ENCODE measurements around the gene ROBO1.

The ROBO1 gene

GRCh38 chr3:78834910-78835309, 932.9 kb downstream of the ROBO1 start:
- no peak for DNase-seq (ENCODE audit: low read depth)

GRCh38 chr3:78832785-78833204, 935.0 kb downstream of the ROBO1 start:
- no peak for DNase-seq (ENCODE audit: low read depth)

DNA sequence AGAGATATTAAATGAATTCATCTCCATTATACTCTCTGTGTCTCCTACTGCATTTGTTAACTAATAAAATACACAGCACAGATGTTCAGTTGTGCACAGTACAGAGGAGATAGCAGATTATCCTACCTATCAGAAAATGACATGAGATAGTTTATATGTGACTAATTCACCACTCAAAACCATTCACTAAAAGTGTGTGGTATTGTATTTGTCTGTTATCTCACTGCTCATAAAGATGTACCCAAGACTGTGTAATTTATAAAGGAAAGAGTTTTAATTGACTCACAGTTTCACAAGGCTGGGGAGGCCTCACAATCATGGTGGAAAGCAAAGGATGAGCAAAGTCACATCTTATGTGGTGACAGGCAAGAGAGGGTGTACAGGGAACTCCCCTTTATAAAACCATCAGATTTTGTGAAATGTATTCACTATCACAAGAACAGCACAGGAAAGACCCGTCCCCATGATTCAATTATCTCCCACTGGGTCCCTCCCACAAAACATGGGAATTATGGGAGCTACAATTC, 936.3 kb downstream of the ROBO1 start:
- DNase-seq (ENCODE audit: low read depth), result no peak

DNA sequence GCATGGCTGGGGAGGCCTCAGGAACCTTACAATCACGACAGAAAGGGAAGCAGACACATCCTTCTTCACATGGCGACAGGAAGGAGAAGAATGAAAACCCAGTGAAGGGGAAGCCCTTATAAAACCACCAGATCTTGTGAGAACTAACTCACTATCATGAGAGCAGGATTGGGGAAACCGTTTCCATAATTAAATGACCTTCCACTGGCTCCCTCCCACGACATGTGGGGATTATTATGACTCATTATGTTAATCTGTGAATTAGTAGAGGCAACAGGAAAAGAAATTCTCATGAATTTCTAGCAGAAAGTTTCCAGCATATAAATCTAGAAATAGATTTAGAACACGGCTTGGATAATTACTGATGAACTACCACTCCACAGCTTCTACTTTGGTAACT, 937.3 kb downstream of the ROBO1 start:
- DNase-seq (ENCODE audit: low read depth), result no peak

- no peak for DNase-seq (ENCODE audit: low read depth)
These were observed 940.2 kb downstream of the ROBO1 start for GRCh38 chr3:78827618-78828017.

DNA sequence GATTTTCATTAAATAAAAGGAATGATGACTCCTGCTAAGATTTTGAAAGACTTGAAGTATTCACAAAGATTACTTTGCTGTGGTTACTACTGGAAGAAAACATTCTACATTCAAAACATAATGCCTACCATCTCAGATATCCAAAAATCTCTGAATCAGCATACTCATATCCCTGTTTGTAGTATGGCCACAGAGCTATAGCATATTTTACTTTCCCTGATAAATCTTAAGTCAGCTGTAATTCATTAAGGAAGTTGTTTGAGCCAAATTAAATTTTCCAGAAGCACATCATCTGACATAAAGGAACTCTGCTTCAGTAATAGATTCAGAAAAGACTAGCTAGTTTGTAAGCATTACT, 942.0 kb downstream of the ROBO1 start:
- DNase-seq (ENCODE audit: low read depth), result no peak

- DNase-seq (ENCODE audit: low read depth), result no peak
These were observed 942.5 kb downstream of the ROBO1 start for GRCh38 chr3:78825118-78825857.

DNA sequence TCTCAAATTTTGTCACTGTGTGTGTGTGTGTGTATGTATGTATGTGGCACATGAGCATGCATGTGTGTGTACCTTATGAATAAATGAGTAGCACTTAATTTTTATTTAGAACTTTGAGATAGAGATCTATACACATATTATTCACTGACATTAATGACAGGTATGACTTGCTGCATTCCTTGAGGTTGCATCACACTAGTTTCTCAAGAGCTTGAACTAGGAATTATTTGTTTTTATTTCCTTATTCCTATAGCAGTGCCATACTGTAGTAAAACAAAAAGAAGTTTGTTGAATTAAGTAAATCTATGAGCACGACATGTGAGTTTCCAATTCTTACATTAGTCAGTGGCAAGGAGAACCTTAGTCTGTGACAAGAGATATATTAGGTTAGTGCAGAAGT, 943.9 kb downstream of the ROBO1 start:
- DNase-seq (ENCODE audit: low read depth), result no peak

- DNase-seq (ENCODE audit: low read depth), result no peak
These were observed 944.4 kb downstream of the ROBO1 start for GRCh38 chr3:78823434-78823833.

DNA sequence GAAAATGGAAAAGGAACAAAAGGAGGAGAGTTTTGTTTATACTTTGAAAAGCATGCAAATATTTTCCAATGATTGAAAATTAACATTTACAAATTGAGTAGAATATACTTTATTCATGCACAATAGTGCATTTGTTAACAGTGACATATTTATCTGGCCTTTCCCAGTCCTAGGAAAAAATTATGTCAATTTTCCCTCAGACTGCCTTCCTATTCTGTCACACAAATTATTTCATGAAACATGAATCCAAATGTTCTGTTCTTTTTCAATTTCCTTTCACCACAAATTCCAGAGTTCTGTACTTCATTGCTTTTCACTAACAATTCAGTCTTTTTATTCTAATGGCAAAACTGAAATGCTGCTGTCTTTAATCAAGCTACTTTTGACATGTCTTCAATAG, 945.1 kb downstream of the ROBO1 start:
- DNase-seq (ENCODE audit: low read depth), result no peak

- DNase-seq (ENCODE audit: low read depth), result no peak
These were observed 947.3 kb downstream of the ROBO1 start for GRCh38 chr3:78820542-78820941.

DNA sequence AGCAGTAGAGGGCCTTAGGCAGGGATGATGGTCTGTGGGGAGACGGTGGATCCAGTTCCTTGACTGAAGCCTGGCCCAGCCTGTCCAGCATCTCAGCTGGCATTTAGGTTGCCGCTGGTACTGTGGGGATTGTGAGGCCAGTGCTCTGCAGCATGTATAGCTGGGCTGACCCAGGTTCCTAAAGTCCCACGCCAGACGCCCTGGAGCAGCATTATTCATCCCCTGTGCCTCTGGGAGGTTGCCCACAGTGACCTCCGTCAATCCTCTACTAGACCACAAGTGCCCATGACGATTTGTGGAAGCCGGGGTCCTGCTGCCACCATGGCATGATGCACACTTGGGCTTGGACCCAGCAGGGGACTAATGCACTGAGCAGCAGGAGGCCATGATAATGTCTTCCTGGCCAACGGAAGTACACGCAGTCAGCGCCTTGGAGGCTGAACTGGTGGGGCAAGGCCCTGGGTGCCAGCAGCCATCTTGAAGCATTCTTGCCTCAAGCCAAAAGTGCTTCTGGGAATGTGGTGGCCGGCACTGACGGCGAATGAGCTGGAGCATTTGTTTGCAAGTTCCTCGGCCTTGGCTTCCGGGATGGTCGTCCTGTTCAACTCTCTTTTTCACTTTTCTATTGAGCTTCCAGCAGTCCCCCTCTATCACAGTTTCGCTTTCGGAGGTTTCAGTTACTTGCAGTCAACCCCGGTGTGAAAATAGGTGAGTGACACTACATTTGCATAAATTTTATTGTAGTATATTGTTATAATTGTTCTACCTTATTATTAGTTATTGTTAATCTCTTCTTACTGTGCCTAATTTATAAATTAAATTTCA, 949.4 kb downstream of the ROBO1 start:
- DNase-seq (ENCODE audit: low read depth), result no peak

DNA sequence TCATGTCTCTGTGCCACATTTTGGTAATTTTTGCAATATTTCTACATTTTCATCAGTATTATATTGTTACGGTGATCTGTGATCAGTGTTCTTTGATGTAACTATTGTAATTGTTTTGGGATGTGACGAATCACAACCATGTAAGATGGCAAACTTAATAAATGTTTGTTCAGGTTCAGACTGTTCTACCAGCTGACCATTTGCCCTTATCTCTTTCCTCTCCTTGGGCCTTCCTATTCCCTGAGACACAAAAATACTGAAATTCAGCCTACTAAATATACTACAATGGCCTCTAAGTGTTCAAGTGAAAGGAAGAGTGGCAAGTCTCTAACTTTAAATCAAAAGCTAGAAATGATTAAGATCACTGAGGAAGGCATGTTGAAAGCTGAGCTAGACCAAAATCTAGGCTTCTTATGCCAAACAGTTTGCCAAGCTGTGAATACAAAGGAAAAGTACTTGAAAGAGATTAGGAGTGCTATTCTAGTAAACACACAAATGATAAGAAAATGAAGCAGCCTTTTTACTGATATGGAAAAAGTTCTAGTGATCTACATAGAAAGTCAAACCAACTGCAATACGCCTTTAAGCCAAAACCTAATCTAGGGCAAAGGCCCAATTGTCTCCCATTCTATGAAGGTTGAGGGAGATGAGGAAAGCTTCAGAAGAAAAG, 952.8 kb downstream of the ROBO1 start:
- no peak for DNase-seq (ENCODE audit: low read depth)

- no peak for DNase-seq (ENCODE audit: low read depth)
These were observed 955.6 kb downstream of the ROBO1 start for GRCh38 chr3:78812166-78812565.

DNA sequence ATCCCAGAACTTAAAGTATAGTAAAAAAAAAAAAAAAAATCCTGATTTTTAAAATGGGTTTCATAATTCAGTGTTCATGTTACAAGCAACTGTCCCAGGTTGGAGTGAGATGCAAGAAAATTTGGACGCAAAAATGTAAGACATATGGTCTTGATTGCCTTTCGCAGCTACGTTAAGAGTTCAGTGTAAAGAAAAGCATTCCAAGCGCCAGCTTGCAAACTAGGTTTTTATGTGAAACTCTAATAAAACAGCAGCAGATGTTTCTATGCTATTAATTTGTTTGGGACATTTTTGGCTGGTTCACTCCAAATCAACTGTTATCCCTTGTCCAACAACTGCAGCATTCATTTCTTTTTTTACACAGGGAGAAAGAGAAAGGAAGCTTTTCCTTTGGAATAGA, 957.8 kb downstream of the ROBO1 start:
- no peak for DNase-seq (ENCODE audit: low read depth)

- no peak for DNase-seq (ENCODE audit: low read depth)
These were observed 963.4 kb downstream of the ROBO1 start for GRCh38 chr3:78804251-78805037.

DNA sequence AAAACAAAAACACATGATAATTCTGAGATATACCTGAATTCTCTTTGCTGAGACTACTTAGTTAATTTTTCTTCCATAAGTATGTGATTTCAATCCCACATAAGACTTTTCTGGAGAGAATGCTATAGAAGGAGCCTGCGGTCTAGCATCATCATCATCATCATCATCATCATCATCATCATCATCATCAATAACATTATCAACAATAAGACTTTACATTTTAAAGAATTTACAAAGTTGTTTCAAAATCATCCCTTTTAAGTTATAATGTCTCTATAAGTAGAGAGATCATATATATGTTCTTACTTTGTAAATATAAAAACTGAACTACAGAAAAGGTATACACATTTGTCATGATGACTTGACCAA, 965.3 kb downstream of the ROBO1 start:
- DNase-seq (ENCODE audit: low read depth), result no peak

- DNase-seq (ENCODE audit: low read depth), result no peak
These were observed 965.8 kb downstream of the ROBO1 start for GRCh38 chr3:78801926-78802561.

GRCh38 chr3:78799681-78800080, 968.1 kb downstream of the ROBO1 start:
- no peak for DNase-seq (ENCODE audit: low read depth)

GRCh38 chr3:78798266-78798832, 969.4 kb downstream of the ROBO1 start:
- no peak for DNase-seq (ENCODE audit: low read depth)

- no peak for DNase-seq (ENCODE audit: low read depth)
These were observed 973.4 kb downstream of the ROBO1 start for GRCh38 chr3:78794431-78794830.
